Panc1 (cell line): ENCODE results near the gene RAB27B. TPM values are rescaled to one million over a fixed set of nuclear protein-coding genes. Genes with fewer than 3 reads are reported as not detected.

Experiments
- ATAC-seq: fragments of 200-7000 bp; cut with Tn5 transposase; 2 replicates; pipeline ENCODE4 v1.9.1; 2020; ENCODE audit warnings: mild to moderate bottlenecking, moderate library complexity
- BruUV-seq: library from RNA; stranded (reverse); fragments of 400-500 nt; replicated peaks from 2 replicates; lab custom pipeline; 2021; lab: Mats Ljungman, UMichigan
- CTCF ChIA-PET: fragments of 300-600 bp; sonication (Branson Sonifier 250); formaldehyde crosslinking; loops from one replicate; lab custom pipeline; 2022; ENCODE audit warnings: antibody characterized with exemption; lab: Charles Lee
- POLR2A ChIA-PET: fragments of 300-600 bp; sonication (Branson Sonifier 250); formaldehyde crosslinking; loops from one replicate; lab custom pipeline; 2022; ENCODE audit warnings: antibody characterized with exemption; lab: Charles Lee
- DNase-seq: peaks from one replicate; pipeline ENCODE4 v3.0.0-alpha.2; 2010; ENCODE audit warnings: low read depth, low spot score
- H3K27ac ChIP-seq: 2 replicates; pipeline ENCODE4 v1.5.1; 2011; ENCODE audit warnings: mild to moderate bottlenecking, low read length, inconsistent platforms
- H3K27me3 ChIP-seq: fragments of 200-500 bp; sonication (Bioruptor generic); 2 replicates; pipeline ENCODE4 v1.6.0; 2014; ENCODE audit warnings: low read length, inconsistent platforms; ENCODE audit not compliant: control insufficient read depth, insufficient read depth
- H3K36me3 ChIP-seq: fragments of 200-500 bp; sonication (Bioruptor generic); 2 replicates; pipeline ENCODE4 v1.5.1; 2014; ENCODE audit warnings: inconsistent platforms, mild to moderate bottlenecking, low read length, moderate library complexity; ENCODE audit not compliant: control insufficient read depth, insufficient read depth
- H3K4me1 ChIP-seq: 2 replicates; pipeline ENCODE4 v1.5.1; 2011; ENCODE audit warnings: inconsistent platforms, mild to moderate bottlenecking, low read length, moderate library complexity; ENCODE audit not compliant: control insufficient read depth, insufficient read depth
- H3K4me3 ChIP-seq, 2 experiments: 2 replicates each; pipeline ENCODE4 v1.5.1; 2011 to 2012; ENCODE audit warnings: low read depth in 2 of 2, low read length in 2 of 2, mild to moderate bottlenecking in 2 of 2, inconsistent platforms in 1 of 2, moderate library complexity in 1 of 2
- H3K9me3 ChIP-seq: fragments of 200-500 bp; sonication (Bioruptor generic); 2 replicates; pipeline ENCODE4 v1.5.1; 2014; ENCODE audit warnings: low read depth, mild to moderate bottlenecking, inconsistent platforms, low read length, moderate library complexity; ENCODE audit not compliant: control insufficient read depth, insufficient read depth
- POLR2AphosphoS5 ChIP-seq: IDR thresholded peaks from 2 replicates; pipeline ENCODE4 v1.6.1; 2012; ENCODE audit warnings: mild to moderate bottlenecking, low read depth, low read length, moderate library complexity
- SIN3A ChIP-seq: IDR thresholded peaks from 2 replicates; pipeline ENCODE4 v1.6.1; 2012; ENCODE audit warnings: low read depth, mild to moderate bottlenecking, low read length, moderate library complexity, borderline replicate concordance; ENCODE audit not compliant: insufficient read depth
- TCF7L2 ChIP-seq: IDR thresholded peaks from 2 replicates; pipeline ENCODE4 v1.6.1; 2011; ENCODE audit warnings: mild to moderate bottlenecking, low read depth, low read length, inconsistent platforms
- in situ Hi-C: cut with HindIII; loops from 2 replicates; pipeline ENCODE4 v1.10.0; 2016; ENCODE audit warnings: low sequenced_read_pairs, low pct_unique_long_range_greater_than_20kb
- intact Hi-C: fragments of 100-400 bp; cut with micrococcal nuclease; formaldehyde crosslinking; loops from one replicate; pipeline ENCODE4 v1.10.0; 2022; ENCODE audit not compliant: unreplicated experiment
- total RNA-seq: library from RNA; stranded (reverse); gene quantifications from one replicate; pipeline ENCODE4 v1.2.1, GENCODE V29; 2021; ENCODE audit not compliant: unreplicated experiment
- TF ChIP-seq, protein P1 (sequence below): fragments of 450-650 bp; IDR thresholded peaks from 2 replicates; pipeline ENCODE4 v1.5.1; 2017; ENCODE audit warnings: mild to moderate bottlenecking
- TF ChIP-seq, protein P2 (sequence below), 2 experiments: IDR thresholded peaks; 2 replicates each; pipeline ENCODE4 v1.6.1; 2011 to 2012; ENCODE audit warnings: low read depth in 2 of 2, control low read depth in 1 of 2, low read length in 1 of 2, mild to moderate bottlenecking in 1 of 2, moderate library complexity in 1 of 2; ENCODE audit not compliant: insufficient read depth in 1 of 2

The RAB27B gene
- total RNA-seq, 1 experiment from 2014 or later: 3.9 TPM

DNA sequence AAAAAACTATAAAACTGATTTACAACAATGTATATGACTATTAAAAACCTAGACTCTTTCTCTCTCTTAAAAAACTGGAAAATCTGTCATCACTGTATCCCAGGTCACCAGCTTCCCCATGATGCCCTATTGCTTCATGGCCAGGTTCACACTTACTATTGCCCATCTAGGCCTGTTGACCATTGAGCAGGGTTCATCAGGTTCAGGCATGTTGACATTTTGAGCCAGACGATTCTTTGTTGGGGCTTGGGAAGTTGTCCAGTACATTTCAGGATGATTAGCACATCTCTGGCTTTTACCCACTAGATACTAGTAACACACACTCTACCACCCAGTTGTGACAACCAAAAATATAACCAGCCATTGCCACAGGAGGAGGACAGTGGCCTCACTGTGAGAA, 26.9 kb upstream of the RAB27B start:
- Histone ChIP-seq H3K36me3 (no peaks in the 10 kb centered on the region), H3K4me3 (no peak overlapping the region), H3K9me3 (no peaks in the 10 kb centered on the region), H3K4me1 (no peaks in the 10 kb centered on the region), H3K27me3 (no peaks in the 10 kb centered on the region), H3K27ac (no peak overlapping the region)
- POLR2A ChIA-PET: interaction anchor here (0.7 kb wide), 1 partner anchor 115 kb away, joined by 4 read pairs; no protein-coding TSS in a partner anchor
- CTCF ChIA-PET: no interaction called here
- TF ChIP-seq POLR2AphosphoS5 (no peak), SIN3A (no peak), TCF7L2 (no peak)
- TF ChIP-seq, protein P1, sequence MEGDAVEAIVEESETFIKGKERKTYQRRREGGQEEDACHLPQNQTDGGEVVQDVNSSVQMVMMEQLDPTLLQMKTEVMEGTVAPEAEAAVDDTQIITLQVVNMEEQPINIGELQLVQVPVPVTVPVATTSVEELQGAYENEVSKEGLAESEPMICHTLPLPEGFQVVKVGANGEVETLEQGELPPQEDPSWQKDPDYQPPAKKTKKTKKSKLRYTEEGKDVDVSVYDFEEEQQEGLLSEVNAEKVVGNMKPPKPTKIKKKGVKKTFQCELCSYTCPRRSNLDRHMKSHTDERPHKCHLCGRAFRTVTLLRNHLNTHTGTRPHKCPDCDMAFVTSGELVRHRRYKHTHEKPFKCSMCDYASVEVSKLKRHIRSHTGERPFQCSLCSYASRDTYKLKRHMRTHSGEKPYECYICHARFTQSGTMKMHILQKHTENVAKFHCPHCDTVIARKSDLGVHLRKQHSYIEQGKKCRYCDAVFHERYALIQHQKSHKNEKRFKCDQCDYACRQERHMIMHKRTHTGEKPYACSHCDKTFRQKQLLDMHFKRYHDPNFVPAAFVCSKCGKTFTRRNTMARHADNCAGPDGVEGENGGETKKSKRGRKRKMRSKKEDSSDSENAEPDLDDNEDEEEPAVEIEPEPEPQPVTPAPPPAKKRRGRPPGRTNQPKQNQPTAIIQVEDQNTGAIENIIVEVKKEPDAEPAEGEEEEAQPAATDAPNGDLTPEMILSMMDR: no peak
- TF ChIP-seq, protein P2, sequence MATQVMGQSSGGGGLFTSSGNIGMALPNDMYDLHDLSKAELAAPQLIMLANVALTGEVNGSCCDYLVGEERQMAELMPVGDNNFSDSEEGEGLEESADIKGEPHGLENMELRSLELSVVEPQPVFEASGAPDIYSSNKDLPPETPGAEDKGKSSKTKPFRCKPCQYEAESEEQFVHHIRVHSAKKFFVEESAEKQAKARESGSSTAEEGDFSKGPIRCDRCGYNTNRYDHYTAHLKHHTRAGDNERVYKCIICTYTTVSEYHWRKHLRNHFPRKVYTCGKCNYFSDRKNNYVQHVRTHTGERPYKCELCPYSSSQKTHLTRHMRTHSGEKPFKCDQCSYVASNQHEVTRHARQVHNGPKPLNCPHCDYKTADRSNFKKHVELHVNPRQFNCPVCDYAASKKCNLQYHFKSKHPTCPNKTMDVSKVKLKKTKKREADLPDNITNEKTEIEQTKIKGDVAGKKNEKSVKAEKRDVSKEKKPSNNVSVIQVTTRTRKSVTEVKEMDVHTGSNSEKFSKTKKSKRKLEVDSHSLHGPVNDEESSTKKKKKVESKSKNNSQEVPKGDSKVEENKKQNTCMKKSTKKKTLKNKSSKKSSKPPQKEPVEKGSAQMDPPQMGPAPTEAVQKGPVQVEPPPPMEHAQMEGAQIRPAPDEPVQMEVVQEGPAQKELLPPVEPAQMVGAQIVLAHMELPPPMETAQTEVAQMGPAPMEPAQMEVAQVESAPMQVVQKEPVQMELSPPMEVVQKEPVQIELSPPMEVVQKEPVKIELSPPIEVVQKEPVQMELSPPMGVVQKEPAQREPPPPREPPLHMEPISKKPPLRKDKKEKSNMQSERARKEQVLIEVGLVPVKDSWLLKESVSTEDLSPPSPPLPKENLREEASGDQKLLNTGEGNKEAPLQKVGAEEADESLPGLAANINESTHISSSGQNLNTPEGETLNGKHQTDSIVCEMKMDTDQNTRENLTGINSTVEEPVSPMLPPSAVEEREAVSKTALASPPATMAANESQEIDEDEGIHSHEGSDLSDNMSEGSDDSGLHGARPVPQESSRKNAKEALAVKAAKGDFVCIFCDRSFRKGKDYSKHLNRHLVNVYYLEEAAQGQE (IDR thresholded peaks at IDR 0.05; ENCODE audit: insufficient read depth in 1 of 2, low read depth in 2 of 2, low read length in 1 of 2): no peak
- BruUV-seq: no TSS peak
- ATAC-seq: no peak
- no peak for DNase-seq
- in situ Hi-C loops: no loop called here
- intact Hi-C loops: no loop called here

DNA sequence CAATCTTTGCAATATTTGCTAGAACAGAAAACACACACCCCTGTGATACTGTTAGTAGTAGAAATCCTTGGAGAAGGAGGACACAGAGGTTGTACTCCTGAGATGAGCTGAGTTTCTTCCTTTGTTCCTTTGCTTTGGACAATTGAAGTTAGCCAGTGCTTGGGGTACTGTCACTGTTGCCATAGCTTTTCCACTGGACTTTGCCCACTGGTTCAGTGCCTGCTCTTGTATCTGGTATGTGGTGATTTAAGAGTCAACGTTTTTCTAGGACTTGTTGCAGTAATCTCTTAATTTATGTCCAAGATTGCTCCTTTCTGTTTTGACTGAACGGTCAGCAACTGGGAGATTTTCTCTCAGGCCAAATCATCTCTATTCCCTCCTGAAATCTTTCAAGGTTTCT, 26.1 kb upstream of the RAB27B start:
- CTCF ChIA-PET: no interaction called here
- Histone ChIP-seq H3K27me3 (no peaks in the 10 kb centered on the region), H3K36me3 (no peaks in the 10 kb centered on the region), H3K27ac (no peak overlapping the region), H3K4me1 (no peaks in the 10 kb centered on the region), H3K4me3 (no peak overlapping the region), H3K9me3 (no peaks in the 10 kb centered on the region)
- ATAC-seq: no peak
- TF ChIP-seq POLR2AphosphoS5: no peak
- no peak for TF ChIP-seq TCF7L2
- TF ChIP-seq, protein P2 (IDR thresholded peaks at IDR 0.05; ENCODE audit: insufficient read depth in 1 of 2, low read depth in 2 of 2, low read length in 1 of 2): no peak
- DNase-seq: no peak
- POLR2A ChIA-PET: interaction anchor here (0.7 kb wide), 1 partner anchor 116 kb away, joined by 4 read pairs; no protein-coding TSS in a partner anchor
- BruUV-seq: no TSS peak
- in situ Hi-C loops: no loop called here
- intact Hi-C loops: no loop called here
